RWPE1 (cell line): Measurements from ENCODE around the gene MYH13.

Experiments
- CTCF ChIA-PET: fragments of 350-600 bp; sonication (Branson Sonifier 250); formaldehyde crosslinking; extraction: SDS; loops from one replicate; lab custom pipeline; 2021; lab: Yijun Ruan, JAX
- POLR2A ChIA-PET: fragments of 400-600 bp; formaldehyde crosslinking; extraction: SDS; loops from one replicate; lab custom pipeline; 2020; ENCODE audit warnings: antibody characterized with exemption; ENCODE audit not compliant: low non-redundant PET; lab: Yijun Ruan, JAX
- DNase-seq: peaks from one replicate; pipeline ENCODE4 v3.0.0; 2012; ENCODE audit warnings: low spot score
- H3K27ac ChIP-seq: fragments of 450-650 bp; 2 replicates; pipeline ENCODE4 v1.5.1; 2017
- CTCF ChIP-seq: fragments of 450-650 bp; conservative IDR thresholded peaks from 2 replicates; pipeline ENCODE4 v1.5.1; 2017; ENCODE audit warnings: low read depth, mild to moderate bottlenecking

Gene MYH13

GRCh38 chr17:10264051-10264450 is 108.8 kb downstream of the MYH13 start:
- ChIA-PET POLR2A (no interaction called here), CTCF (no interaction called here)

GRCh38 chr17:10262451-10262850 is 110.4 kb downstream of the MYH13 start:
- CTCF ChIA-PET = no interaction called here
- DNase-seq = no peak
- no peak overlapping the region for H3K27ac ChIP-seq
- POLR2A ChIA-PET = no interaction called here
- TF ChIP-seq CTCF = no peak

More at GRCh38 chr17:10264051-10264450, 108.8 kb downstream of the MYH13 start:
- H3K27ac ChIP-seq = no peak overlapping the region
- DNase-seq = no peak
- no peak for TF ChIP-seq CTCF

- no peak for DNase-seq
- POLR2A ChIA-PET = no interaction called here
- no peak for TF ChIP-seq CTCF
- no peak overlapping the region for H3K27ac ChIP-seq
- CTCF ChIA-PET = no interaction called here
Measured at GRCh38 chr17:10261098-10261497, 111.7 kb downstream of the MYH13 start.

GRCh38 chr17:10251212-10251948 is 121.4 kb downstream of the MYH13 start:
- DNase-seq = no peak
- ChIA-PET POLR2A (no interaction called here), CTCF (interaction anchor here (0.6 kb wide), 1 partner anchor 17 kb away, joined by 3 read pairs; no protein-coding TSS in a partner anchor)
- TF ChIP-seq CTCF = no peak
- H3K27ac ChIP-seq = no peak overlapping the region
